Left cardiac atrium (tissue), 4 donors: ENCODE measurements around the gene SNRPA. TPM values are rescaled to one million over a fixed set of nuclear protein-coding genes. Genes with fewer than 3 reads are reported as not detected.
A peak's percentile ranks its signal among the peaks of the same experiment; 100 is the strongest.

Source experiments
- ATAC-seq, 2 donors: fragments of 200-7000 bp; cut with Tn5 transposase; one replicate each; pipeline ENCODE4 v1.9.1; 2020; ENCODE audit warnings: mild to moderate bottlenecking in 2 of 2, moderate library complexity in 2 of 2
- DNase-seq: peaks from one replicate; pipeline ENCODE4 v3.0.0-alpha.2; 2020
- intact Hi-C, 2 donors: fragments of 100-400 bp; cut with DNase I; formaldehyde crosslinking; loops; one replicate each; pipeline versions ENCODE4 v1.14.1 to v1.15.1; 2022 to 2023
- total RNA-seq, 2 donors: library from RNA; stranded (reverse); fragmentation: NEBNext Ultra II Directional; extraction: Animal tissue kit (Norgen Biotek cat#: 25700); gene quantifications; one replicate each; pipeline ENCODE4 v1.2.1, GENCODE V29; 2021
- donor health status: DM: no; HTN: yes; CAD: no.
- donor health status: DM: no; HTN: yes; CAD: no; lungs with severe emphysema.
- donor health status: DM: yes; HTN: yes; CAD: no.
- donor health status: Dilated cardiomyopathy.

Gene SNRPA
- total RNA-seq, 2 donors from 2014 or later: 23.1 to 34.9 TPM

GRCh38 chr19:40786060-40787037 lies 35.3 kb downstream of the SNRPA start:
- DNase-seq (no peak), ATAC-seq (no peak)
- intact Hi-C loops: no loop called here

- no peak for DNase-seq
- peak in 1 of 2 donors; percentile 30 for ATAC-seq
- intact Hi-C loops: no loop called here
Measured at GRCh38 chr19:40791349-40791748, 40.3 kb downstream of the SNRPA start.

- no peak for ATAC-seq
- intact Hi-C loops: no loop called here
- no peak for DNase-seq
Measured at GRCh38 chr19:40791996-40792395, 41.0 kb downstream of the SNRPA start.

- ATAC-seq (no peak), DNase-seq (no peak)
- intact Hi-C loops: no loop called here
Measured at GRCh38 chr19:40797166-40797962, 46.4 kb downstream of the SNRPA start.

- intact Hi-C loops: no loop called here
- ATAC-seq: peak; percentile 28
- DNase-seq: peak; percentile 75
Measured at GRCh38 chr19:40797963-40798682, 47.1 kb downstream of the SNRPA start.

GRCh38 chr19:40798683-40799557 lies 47.9 kb downstream of the SNRPA start, which contains the start of gene EGLN2:
Gene EGLN2 (plus strand): TSS chr19:40799191. CDS start chr19:40800573, 1,382 bp downstream.
- DNase-seq (peak; percentile 100), ATAC-seq (peak; percentile 88 to 91)
- intact Hi-C loops: no loop called here

GRCh38 chr19:40799558-40800338 lies 48.7 kb downstream of the SNRPA start:
- DNase-seq: peak; percentile 82
- intact Hi-C loops: loop anchor here in 1 of 2 donors (5.0 to 10.0 kb wide), 2 partner anchors 82 to 135 kb away; partner anchors contain the start of genes COQ8B and ITPKC
- ATAC-seq: peak; percentile 13 to 28

GRCh38 chr19:40800339-40800996 lies 49.5 kb downstream of the SNRPA start:
- intact Hi-C loops: loop anchor here in 1 of 2 donors (5.0 to 10.0 kb wide), 2 partner anchors 83 to 136 kb away; partner anchors contain the start of genes COQ8B and ITPKC
- DNase-seq: no peak
- ATAC-seq: no peak

GRCh38 chr19:40800997-40801377 lies 50.0 kb downstream of the SNRPA start:
- intact Hi-C loops: loop anchor here in 1 of 2 donors (5.0 to 10.0 kb wide), 2 partner anchors 84 to 136 kb away; partner anchors contain the start of genes COQ8B and ITPKC
- ATAC-seq (no peak), DNase-seq (no peak)

- no peak for DNase-seq
- no peak for ATAC-seq
- intact Hi-C loops: loop anchor here in 1 of 2 donors (5.0 to 10.0 kb wide), 2 partner anchors 84 to 137 kb away; partner anchors contain the start of genes COQ8B and ITPKC
Measured at GRCh38 chr19:40801426-40802299, 50.7 kb downstream of the SNRPA start.

- ATAC-seq: peak in 1 of 2 donors; percentile 1
- DNase-seq: peak; percentile 74
- intact Hi-C loops: loop anchor here in 1 of 2 donors (5.0 to 10.0 kb wide), 2 partner anchors 85 to 138 kb away; partner anchors contain the start of genes COQ8B and ITPKC
Measured at GRCh38 chr19:40802300-40803169, 51.5 kb downstream of the SNRPA start.

GRCh38 chr19:40803170-40803856 lies 52.3 kb downstream of the SNRPA start:
- ATAC-seq (no peak), DNase-seq (no peak)
- intact Hi-C loops: loop anchor here in 1 of 2 donors (5.0 to 10.0 kb wide), 2 partner anchors 86 to 139 kb away; partner anchors contain the start of genes COQ8B and ITPKC

- intact Hi-C loops: loop anchor here in 1 of 2 donors (5.0 to 10.0 kb wide), 2 partner anchors 87 to 139 kb away; partner anchors contain the start of genes COQ8B and ITPKC
- no peak for ATAC-seq
Measured at GRCh38 chr19:40803857-40804782, 53.1 kb downstream of the SNRPA start.

More at GRCh38 chr19:40803857-40804782, 53.1 kb downstream of the SNRPA start:
- peak; percentile 64 for DNase-seq
